SK-N-SH (cell line): Measurements from ENCODE around the gene MDH2. TPM values are rescaled to one million over a fixed set of nuclear protein-coding genes. Genes with fewer than 3 reads are reported as not detected.

Source experiments
- CTCF ChIA-PET: fragments of 300-600, 350-600 bp; formaldehyde crosslinking; extraction: SDS; loops from one replicate; lab custom pipeline; 2021; lab: Yijun Ruan, JAX
- POLR2A ChIA-PET: fragments of 350-600 bp; sonication (Branson Sonifier 250); formaldehyde crosslinking; extraction: SDS; loops from one replicate; lab custom pipeline; 2020; ENCODE audit warnings: antibody characterized with exemption, inconsistent platforms; lab: Yijun Ruan, JAX
- DNase-seq: peaks from one replicate; pipeline ENCODE4 v3.0.0; 2012
- H2AFZ ChIP-seq: fragments of 200-600 bp; sonication (generic); 2 replicates; pipeline ENCODE4 v1.8.1; 2016; ENCODE audit warnings: antibody characterized with exemption, mild to moderate bottlenecking, low read depth
- H3F3A ChIP-seq: fragments of 200-600 bp; sonication (generic); replicated peaks from 2 replicates; pipeline ENCODE3; 2016; ENCODE audit warnings: antibody characterized with exemption, mild to moderate bottlenecking; ENCODE audit not compliant: insufficient read depth
- H3K27ac ChIP-seq, 2 experiments: fragments of 200-500 bp in 1 of 2; fragments of 200-600 bp in 1 of 2; sonication (Bioruptor generic) in 1 of 2; sonication (generic), shearing (Covaris generic) in 1 of 2; 2 replicates each; pipeline versions ENCODE4 v1.5.1 to v1.6.1; 2014 to 2016; ENCODE audit warnings: low read depth in 2 of 2, inconsistent platforms in 1 of 2, low read length in 1 of 2, mild to moderate bottlenecking in 1 of 2, mixed read lengths in 1 of 2
- H3K27me3 ChIP-seq: fragments of 200-600 bp; sonication (generic), shearing (Covaris generic); 2 replicates; pipeline ENCODE4 v1.6.1; 2016; ENCODE audit warnings: mixed run types; ENCODE audit not compliant: insufficient read depth
- H3K36me3 ChIP-seq, 2 experiments: fragments of 200-500 bp in 1 of 2; fragments of 200-600 bp in 1 of 2; sonication (Bioruptor generic) in 1 of 2; sonication (generic) in 1 of 2; replicated peaks in 1 of 2; 2 replicates each; pipeline versions ENCODE3 to v1.5.1; 2014 to 2016; ENCODE audit warnings: low read length in 1 of 2, mild to moderate bottlenecking in 1 of 2; ENCODE audit not compliant: insufficient read depth in 2 of 2, control insufficient read depth in 1 of 2
- H3K4me1 ChIP-seq, 2 experiments: fragments of 200-500 bp in 1 of 2; fragments of 200-600 bp in 1 of 2; sonication (Bioruptor generic) in 1 of 2; sonication (generic), shearing (Covaris generic) in 1 of 2; 2 replicates each; pipeline versions ENCODE4 v1.5.1 to v1.6.1; 2014 to 2016; ENCODE audit warnings: low read depth in 1 of 2, low read length in 1 of 2, mixed run types in 1 of 2; ENCODE audit not compliant: insufficient read depth in 2 of 2, control insufficient read depth in 1 of 2
- H3K4me2 ChIP-seq: fragments of 200-600 bp; sonication (generic), shearing (Covaris generic); 2 replicates; pipeline ENCODE4 v1.6.1; 2017; ENCODE audit warnings: mixed run types
- H3K4me3 ChIP-seq, 2 experiments: fragments of 200-500 bp in 1 of 2; fragments of 200-600 bp in 1 of 2; sonication (Bioruptor generic) in 1 of 2; sonication (generic), shearing (Covaris generic) in 1 of 2; 2 replicates each; pipeline versions ENCODE4 v1.5.1 to v1.8.1; 2014 to 2016; ENCODE audit warnings: low read depth in 2 of 2, inconsistent platforms in 1 of 2, low read length in 1 of 2, mild to moderate bottlenecking in 1 of 2, mixed read lengths in 1 of 2, moderate library complexity in 1 of 2
- H3K79me2 ChIP-seq: fragments of 200-600 bp; sonication (generic); 2 replicates; pipeline ENCODE4 v1.8.1; 2017; ENCODE audit warnings: mild to moderate bottlenecking; ENCODE audit not compliant: insufficient read depth
- H3K9ac ChIP-seq: fragments of 200-600 bp; sonication (generic); 2 replicates; pipeline ENCODE4 v1.6.1; 2017; ENCODE audit warnings: mixed run types
- H3K9me2 ChIP-seq: fragments of 200-600 bp; sonication (generic); 2 replicates; pipeline ENCODE4 v1.6.1; 2017; ENCODE audit warnings: mixed run types
- H3K9me3 ChIP-seq: fragments of 200-600 bp; sonication (generic); 2 replicates; pipeline ENCODE4 v1.6.1; 2017; ENCODE audit warnings: mixed run types, mild to moderate bottlenecking, moderate library complexity
- H4K20me1 ChIP-seq: fragments of 200-600 bp; sonication (generic); 2 replicates; pipeline ENCODE4 v1.6.1; 2017; ENCODE audit warnings: mild to moderate bottlenecking, mixed run types; ENCODE audit not compliant: insufficient read depth
- CHD2 ChIP-seq: fragments of 150-350 bp; IDR thresholded peaks from 2 replicates; pipeline ENCODE4 v1.6.1; 2018; ENCODE audit warnings: low read length; ENCODE audit not compliant: partially characterized antibody
- EP300 ChIP-seq, 2 experiments: IDR thresholded peaks; 2 replicates each; pipeline versions ENCODE4 v1.4.0 to v1.6.1; 2012; ENCODE audit warnings: borderline replicate concordance in 1 of 2, low read depth in 1 of 2, low read length in 1 of 2
- FOSL2 ChIP-seq: IDR thresholded peaks from 2 replicates; pipeline ENCODE4 v1.4.0; 2012; ENCODE audit warnings: low read depth, mild to moderate bottlenecking, moderate library complexity, borderline replicate concordance
- FOXM1 ChIP-seq: IDR thresholded peaks from 2 replicates; pipeline ENCODE4 v1.4.0; 2012; ENCODE audit warnings: low read depth, mild to moderate bottlenecking
- GABPA ChIP-seq: IDR thresholded peaks from 2 replicates; pipeline ENCODE4 v1.4.0; 2012; ENCODE audit warnings: low read depth, mild to moderate bottlenecking
- IRF3 ChIP-seq: fragments of 150-350 bp; IDR thresholded peaks from 2 replicates; pipeline ENCODE4 v1.6.1; 2016; ENCODE audit warnings: mild to moderate bottlenecking, low read depth, low read length
- MAX ChIP-seq: IDR thresholded peaks from 2 replicates; pipeline ENCODE4 v1.4.0; 2012; ENCODE audit warnings: low read depth
- MEF2A ChIP-seq: IDR thresholded peaks from 2 replicates; pipeline ENCODE4 v1.4.0; 2012; ENCODE audit warnings: low read depth, borderline replicate concordance
- NRF1 ChIP-seq: IDR thresholded peaks from 2 replicates; pipeline ENCODE4 v1.6.1; 2012; ENCODE audit warnings: low read depth, mild to moderate bottlenecking, low read length
- PBX3 ChIP-seq: IDR thresholded peaks from 2 replicates; pipeline ENCODE4; 2012
- RCOR1 ChIP-seq: fragments of 150-350 bp; IDR thresholded peaks from 2 replicates; pipeline ENCODE4 v1.6.1; 2017; ENCODE audit warnings: antibody characterized with exemption, low read length
- RXRA ChIP-seq: IDR thresholded peaks from 2 replicates; pipeline ENCODE4 v1.4.0; 2012; ENCODE audit warnings: low read depth, mild to moderate bottlenecking, borderline replicate concordance
- SIN3A ChIP-seq: IDR thresholded peaks from 2 replicates; pipeline ENCODE4 v1.6.1; 2012; ENCODE audit warnings: low read depth, mild to moderate bottlenecking, low read length, moderate library complexity, borderline replicate concordance
- TAF1 ChIP-seq: IDR thresholded peaks from 2 replicates; pipeline ENCODE4 v1.6.1; 2012; ENCODE audit warnings: low read depth, mild to moderate bottlenecking, low read length, moderate library complexity, borderline replicate concordance
- TEAD4 ChIP-seq: IDR thresholded peaks from 2 replicates; pipeline ENCODE4 v1.4.0; 2012; ENCODE audit warnings: mild to moderate bottlenecking, borderline replicate concordance; ENCODE audit not compliant: insufficient read depth
- USF2 ChIP-seq: fragments of 150-350 bp; IDR thresholded peaks from 2 replicates; pipeline ENCODE4 v1.6.1; 2017; ENCODE audit warnings: antibody characterized with exemption, low read length, low read depth, borderline replicate concordance
- WGBS: methylation state at CpG from one replicate; pipeline ENCODE4 v1.1.6; 2017; ENCODE audit warnings: low lambda C conversion rate; 5-methylcytosine and 5-hydroxymethylcytosine counted together
- polyA plus RNA-seq, 3 experiments: library from polyadenylated mRNA; depleted of rRNA; stranded (reverse); fragments of >200 nt; gene quantifications; 2 replicates each; pipeline ENCODE4 v1.2.3, GENCODE V29; 2012

MDH2 gene
- polyA plus RNA-seq, 1 of the 3 experiments (the other 2 are of a cell fraction) = 301 TPM

- POLR2A ChIA-PET = no interaction called here
Measured at GRCh38 chr7:76008156-76008687, 39.7 kb upstream of the MDH2 start.

More at GRCh38 chr7:76008156-76008687, 39.7 kb upstream of the MDH2 start:
- no peaks in the 10 kb centered on the region; a peak in 1 of 4 replicates for H3K4me1 ChIP-seq
- H3K79me2 ChIP-seq = 0 out of 2 replicates have a peak, but pooled peaks cover 3% of the 10 kb centered on the region
- CTCF ChIA-PET = interaction anchor here (5.7 kb wide), 1 partner anchor 12 kb away, joined by 36 read pairs; no protein-coding TSS in a partner anchor
- no peak overlapping the region for H3K4me3 ChIP-seq
- TF ChIP-seq TEAD4 = no peak
- TF ChIP-seq IRF3 = no peak
- no peak for TF ChIP-seq FOXM1
- TF ChIP-seq NRF1 = no peak
- TF ChIP-seq RXRA = no peak
- TF ChIP-seq USF2 = no peak
- no peak for TF ChIP-seq GABPA
- TF ChIP-seq EP300 (IDR thresholded peaks at IDR 0.05; ENCODE audit: borderline replicate concordance in 1 of 2, low read depth in 1 of 2, low read length in 1 of 2) = no peak
- no peak for TF ChIP-seq MAX
- no peak for TF ChIP-seq MEF2A
- TF ChIP-seq CHD2 = no peak
- TF ChIP-seq FOSL2 = no peak
- TF ChIP-seq SIN3A = no peak
- TF ChIP-seq RCOR1 = no peak
- no peak for TF ChIP-seq TAF1
- TF ChIP-seq PBX3 = no peak
- H3K9me2 ChIP-seq = no peaks in the 10 kb centered on the region
- no peak overlapping the region for H3K4me2 ChIP-seq
- H3K36me3 ChIP-seq = peaks cover 8 to 10% of the 10 kb centered on the region in 2 experiments
- H3F3A ChIP-seq = no peaks in the 10 kb centered on the region
- H3K27ac ChIP-seq = no peak overlapping the region
- H2AFZ ChIP-seq = no peak overlapping the region
- no peak overlapping the region for H3K9ac ChIP-seq
- no peaks in the 10 kb centered on the region for H3K9me3 ChIP-seq
- WGBS = 79% methylated on average over 8 of the region's 8 CpGs
- no peaks in the 10 kb centered on the region for H3K27me3 ChIP-seq
- DNase-seq = no peak
- H4K20me1 ChIP-seq = no peaks in the 10 kb centered on the region
